WTC11 (cell line): ENCODE data around the gene IQGAP2. TPM values are rescaled to one million over a fixed set of nuclear protein-coding genes. Genes with fewer than 3 reads are reported as not detected.

Experiments
- ATAC-seq: fragments of 200-7000 bp; cut with Tn5 transposase; 2 replicates; pipeline ENCODE4 v1.10.0; 2021; ENCODE audit warnings: mild to moderate bottlenecking, moderate library complexity
- CTCF ChIA-PET: fragments of 300-600 bp; sonication (Branson Sonifier 250); formaldehyde crosslinking; loops from one replicate; lab custom pipeline; 2021; ENCODE audit warnings: antibody characterized with exemption; lab: Charles Lee
- POLR2A ChIA-PET: fragments of 350-600 bp; sonication (Branson Sonifier 250); formaldehyde crosslinking; loops from one replicate; lab custom pipeline; 2021; ENCODE audit warnings: antibody characterized with exemption; lab: Charles Lee
- DNase-seq: peaks from one replicate; pipeline ENCODE4 v3.0.0; 2021; ENCODE audit warnings: low spot score
- H3K27ac Mint-ChIP-seq: 2 replicates; pipeline ENCODE4 v1.8.0; 2021; ENCODE audit warnings: mixed read lengths
- H3K27me3 Mint-ChIP-seq: 2 replicates; pipeline ENCODE4 v1.8.0; 2021; ENCODE audit warnings: low read depth, mild to moderate bottlenecking, moderate library complexity, mixed read lengths
- H3K36me3 Mint-ChIP-seq: 2 replicates; pipeline ENCODE4 v1.8.0; 2021; ENCODE audit warnings: mixed read lengths
- H3K4me1 Mint-ChIP-seq: 2 replicates; pipeline ENCODE4 v1.8.0; 2022; ENCODE audit warnings: mixed read lengths
- H3K4me3 Mint-ChIP-seq: 2 replicates; pipeline ENCODE4 v1.8.0; 2021; ENCODE audit warnings: mild to moderate bottlenecking, moderate library complexity, mixed read lengths
- H3K9me3 Mint-ChIP-seq: 2 replicates; pipeline ENCODE4 v1.8.0; 2021; ENCODE audit warnings: mixed read lengths
- AR ChIP-seq: fragments of 250-450 bp; sonication (Bioruptor Pico); IDR thresholded peaks from 2 replicates; pipeline ENCODE4 v1.9.0; 2021; ENCODE audit warnings: mild to moderate bottlenecking
- ATF1 ChIP-seq: sonication (generic); formaldehyde crosslinking; IDR thresholded peaks from 2 replicates; pipeline ENCODE4 v1.8.1; 2023; ENCODE audit warnings: mild to moderate bottlenecking, moderate library complexity, missing genetic modification reagents
- E2F1 ChIP-seq: sonication (generic); formaldehyde crosslinking; IDR thresholded peaks from 2 replicates; pipeline ENCODE4 v1.8.0; 2022; ENCODE audit warnings: mild to moderate bottlenecking, missing genetic modification reagents
- ESRRA ChIP-seq: sonication (generic); formaldehyde crosslinking; IDR thresholded peaks from 2 replicates; pipeline ENCODE4 v1.8.1; 2022; ENCODE audit warnings: mild to moderate bottlenecking, missing genetic modification reagents, borderline replicate concordance
- FOXJ3 ChIP-seq: sonication (generic); formaldehyde crosslinking; IDR thresholded peaks from 2 replicates; pipeline ENCODE4 v1.9.0; 2021; ENCODE audit warnings: missing genetic modification reagents, mild to moderate bottlenecking, borderline replicate concordance
- GRHL2 ChIP-seq: fragments of 250-450 bp; sonication (Bioruptor Pico); IDR thresholded peaks from 2 replicates; pipeline ENCODE4 v1.8.0; 2022; ENCODE audit warnings: mild to moderate bottlenecking, moderate library complexity; ENCODE audit not compliant: insufficient replicate concordance, severe bottlenecking
- MYBL2 ChIP-seq: sonication (generic); formaldehyde crosslinking; IDR thresholded peaks from 2 replicates; pipeline ENCODE4 v1.8.1; 2023; ENCODE audit warnings: mild to moderate bottlenecking, moderate library complexity, missing genetic modification reagents
- NFYB ChIP-seq: sonication (generic); formaldehyde crosslinking; conservative IDR thresholded peaks from 2 replicates; pipeline ENCODE4 v1.8.0; 2022; ENCODE audit warnings: low read depth, missing genetic modification reagents
- NR3C1 ChIP-seq: sonication (generic); formaldehyde crosslinking; conservative IDR thresholded peaks from 2 replicates; pipeline ENCODE4 v1.8.1; 2023; ENCODE audit warnings: low read depth, mild to moderate bottlenecking, missing genetic modification reagents
- OVOL2 ChIP-seq: fragments of 250-450 bp; sonication (Bioruptor Pico); IDR thresholded peaks from 2 replicates; pipeline ENCODE4 v1.9.0; 2021; ENCODE audit warnings: mild to moderate bottlenecking, borderline replicate concordance
- PRDM15 ChIP-seq: sonication (generic); formaldehyde crosslinking; IDR thresholded peaks from 2 replicates; pipeline ENCODE4 v1.8.0; 2022; ENCODE audit warnings: missing genetic modification reagents
- ZNF121 ChIP-seq: sonication (generic); formaldehyde crosslinking; IDR thresholded peaks from 2 replicates; pipeline ENCODE4 v1.8.0; 2023; ENCODE audit warnings: missing genetic modification reagents
- ZNF138 ChIP-seq: sonication (generic); formaldehyde crosslinking; conservative IDR thresholded peaks from 2 replicates; pipeline ENCODE4 v1.8.1; 2022; ENCODE audit warnings: mild to moderate bottlenecking, moderate library complexity, missing genetic modification reagents
- ZNF219 ChIP-seq: sonication (generic); formaldehyde crosslinking; IDR thresholded peaks from 2 replicates; pipeline ENCODE4 v1.8.0; 2023; ENCODE audit warnings: missing genetic modification reagents, mild to moderate bottlenecking, borderline replicate concordance
- ZNF232 ChIP-seq: sonication (generic); formaldehyde crosslinking; IDR thresholded peaks from 2 replicates; pipeline ENCODE4 v1.8.0; 2022; ENCODE audit warnings: mild to moderate bottlenecking, missing genetic modification reagents
- ZNF317 ChIP-seq: sonication (generic); formaldehyde crosslinking; IDR thresholded peaks from 2 replicates; pipeline ENCODE4 v1.8.1; 2023; ENCODE audit warnings: low read depth, mild to moderate bottlenecking, moderate library complexity, missing genetic modification reagents, borderline replicate concordance
- ZNF671 ChIP-seq: fragments of 250-450 bp; sonication (Bioruptor Pico); IDR thresholded peaks from 2 replicates; pipeline ENCODE4 v1.8.0; 2021; ENCODE audit warnings: mild to moderate bottlenecking
- total RNA-seq: library from RNA; stranded (reverse); gene quantifications from 3 replicates; pipeline ENCODE4 v1.2.3, GENCODE V29; 2021
- TF ChIP-seq, protein P1 (sequence below): sonication (generic); formaldehyde crosslinking; IDR thresholded peaks from 2 replicates; pipeline ENCODE4 v1.8.0; 2022; ENCODE audit warnings: mild to moderate bottlenecking, missing genetic modification reagents
- TF ChIP-seq, protein P2 (sequence below): sonication (generic); formaldehyde crosslinking; IDR thresholded peaks from 2 replicates; pipeline ENCODE4 v1.8.0; 2023; ENCODE audit warnings: missing genetic modification reagents
- TF ChIP-seq, protein P3 (sequence below): sonication (generic); formaldehyde crosslinking; IDR thresholded peaks from 2 replicates; pipeline ENCODE4 v1.8.1; 2022; ENCODE audit warnings: mild to moderate bottlenecking, moderate library complexity, missing genetic modification reagents

Gene IQGAP2
- total RNA-seq, 1 experiment from 2014 or later: 70.6 TPM

DNA sequence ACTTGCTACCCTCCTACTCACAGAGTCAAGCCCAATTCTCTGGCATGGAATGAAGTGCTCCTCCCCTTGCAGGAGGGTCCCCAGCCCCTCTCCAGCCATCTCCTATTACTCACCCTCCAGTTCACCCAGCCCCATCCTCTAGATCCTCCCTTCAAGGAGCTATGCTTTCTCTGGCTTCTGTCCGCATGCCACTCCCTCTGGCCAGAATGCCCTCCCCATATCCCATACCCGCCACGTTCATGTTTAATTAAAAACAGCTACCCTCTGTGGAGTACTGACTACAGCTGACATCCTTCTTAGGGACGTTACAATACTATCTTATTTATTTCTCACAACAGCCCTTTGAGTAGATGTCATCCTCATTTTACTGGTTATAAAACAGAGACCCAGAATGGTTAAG lies 315.8 kb downstream of the IQGAP2 start:
- POLR2A ChIA-PET: no interaction called here
- H3K9me3 Mint-ChIP-seq: no peaks in the 10 kb centered on the region
- TF ChIP-seq, protein P1, sequence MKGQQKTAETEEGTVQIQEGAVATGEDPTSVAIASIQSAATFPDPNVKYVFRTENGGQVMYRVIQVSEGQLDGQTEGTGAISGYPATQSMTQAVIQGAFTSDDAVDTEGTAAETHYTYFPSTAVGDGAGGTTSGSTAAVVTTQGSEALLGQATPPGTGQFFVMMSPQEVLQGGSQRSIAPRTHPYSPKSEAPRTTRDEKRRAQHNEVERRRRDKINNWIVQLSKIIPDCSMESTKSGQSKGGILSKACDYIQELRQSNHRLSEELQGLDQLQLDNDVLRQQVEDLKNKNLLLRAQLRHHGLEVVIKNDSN (CRISPR knock-in tag): no peak
- no peak for TF ChIP-seq MYBL2 (CRISPR knock-in tag)
- no peak for TF ChIP-seq PRDM15 (CRISPR knock-in tag)
- no peak for TF ChIP-seq NFYB (CRISPR knock-in tag)
- TF ChIP-seq GRHL2 (CRISPR knock-in tag): no peak
- no peak for TF ChIP-seq ZNF121
- TF ChIP-seq, protein P2, sequence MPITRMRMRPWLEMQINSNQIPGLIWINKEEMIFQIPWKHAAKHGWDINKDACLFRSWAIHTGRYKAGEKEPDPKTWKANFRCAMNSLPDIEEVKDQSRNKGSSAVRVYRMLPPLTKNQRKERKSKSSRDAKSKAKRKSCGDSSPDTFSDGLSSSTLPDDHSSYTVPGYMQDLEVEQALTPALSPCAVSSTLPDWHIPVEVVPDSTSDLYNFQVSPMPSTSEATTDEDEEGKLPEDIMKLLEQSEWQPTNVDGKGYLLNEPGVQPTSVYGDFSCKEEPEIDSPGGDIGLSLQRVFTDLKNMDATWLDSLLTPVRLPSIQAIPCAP (CRISPR knock-in tag): no peak
- TF ChIP-seq ATF1 (CRISPR knock-in tag): no peak
- no peak for TF ChIP-seq FOXJ3
- no peak for TF ChIP-seq OVOL2 (CRISPR knock-in tag)
- no peak for TF ChIP-seq ZNF138 (CRISPR knock-in tag)
- TF ChIP-seq NR3C1: no peak
- TF ChIP-seq AR (CRISPR knock-in tag): no peak
- TF ChIP-seq ESRRA (CRISPR knock-in tag): no peak
- TF ChIP-seq, all 79 proteins: peak for 0
- DNase-seq (no peak), ATAC-seq (no peak)
- peaks cover 28% of the 10 kb centered on the region for H3K4me1 Mint-ChIP-seq
- peaks cover 25% of the 10 kb centered on the region for H3K27me3 Mint-ChIP-seq
- H3K27ac Mint-ChIP-seq: no peak overlapping the region
- H3K36me3 Mint-ChIP-seq: no peaks in the 10 kb centered on the region
- CTCF ChIA-PET: interaction anchor here (3.0 kb wide), 1 partner anchor 55 kb away, joined by 19 read pairs; no protein-coding TSS in a partner anchor
- no peak overlapping the region for H3K4me3 Mint-ChIP-seq

GRCh38 chr5:76720988-76721569 lies 318.0 kb downstream of the IQGAP2 start:
- H3K4me3 Mint-ChIP-seq: no peak overlapping the region
- H3K36me3 Mint-ChIP-seq: no peaks in the 10 kb centered on the region
- TF ChIP-seq ZNF671 (CRISPR knock-in tag): no peak
- TF ChIP-seq E2F1: no peak
- TF ChIP-seq ZNF232: no peak
- no peak for TF ChIP-seq ZNF219 (CRISPR knock-in tag)
- TF ChIP-seq, protein P3, sequence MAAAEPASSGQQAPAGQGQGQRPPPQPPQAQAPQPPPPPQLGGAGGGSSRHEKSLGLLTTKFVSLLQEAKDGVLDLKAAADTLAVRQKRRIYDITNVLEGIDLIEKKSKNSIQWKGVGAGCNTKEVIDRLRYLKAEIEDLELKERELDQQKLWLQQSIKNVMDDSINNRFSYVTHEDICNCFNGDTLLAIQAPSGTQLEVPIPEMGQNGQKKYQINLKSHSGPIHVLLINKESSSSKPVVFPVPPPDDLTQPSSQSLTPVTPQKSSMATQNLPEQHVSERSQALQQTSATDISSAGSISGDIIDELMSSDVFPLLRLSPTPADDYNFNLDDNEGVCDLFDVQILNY (CRISPR knock-in tag): no peak
- TF ChIP-seq ZNF317 (CRISPR knock-in tag): no peak
- ATAC-seq (no peak), DNase-seq (no peak)
- H3K27me3 Mint-ChIP-seq: peaks cover 7% of the 10 kb centered on the region
- POLR2A ChIA-PET: no interaction called here
- no peaks in the 10 kb centered on the region for H3K9me3 Mint-ChIP-seq
- peaks cover 30% of the 10 kb centered on the region for H3K4me1 Mint-ChIP-seq
- H3K27ac Mint-ChIP-seq: no peak overlapping the region
- CTCF ChIA-PET: no interaction called here
